T-helper 22 cell (primary cell): ENCODE results near the gene TBC1D16.

Experiments
- DNase-seq: peaks from one replicate; pipeline ENCODE4 v3.0.0-alpha.2; 2020; ENCODE audit warnings: low read depth

TBC1D16 gene

GRCh38 chr17:79888811-79889634 is 146.6 kb downstream of the TBC1D16 start:
- DNase-seq: no peak

DNA sequence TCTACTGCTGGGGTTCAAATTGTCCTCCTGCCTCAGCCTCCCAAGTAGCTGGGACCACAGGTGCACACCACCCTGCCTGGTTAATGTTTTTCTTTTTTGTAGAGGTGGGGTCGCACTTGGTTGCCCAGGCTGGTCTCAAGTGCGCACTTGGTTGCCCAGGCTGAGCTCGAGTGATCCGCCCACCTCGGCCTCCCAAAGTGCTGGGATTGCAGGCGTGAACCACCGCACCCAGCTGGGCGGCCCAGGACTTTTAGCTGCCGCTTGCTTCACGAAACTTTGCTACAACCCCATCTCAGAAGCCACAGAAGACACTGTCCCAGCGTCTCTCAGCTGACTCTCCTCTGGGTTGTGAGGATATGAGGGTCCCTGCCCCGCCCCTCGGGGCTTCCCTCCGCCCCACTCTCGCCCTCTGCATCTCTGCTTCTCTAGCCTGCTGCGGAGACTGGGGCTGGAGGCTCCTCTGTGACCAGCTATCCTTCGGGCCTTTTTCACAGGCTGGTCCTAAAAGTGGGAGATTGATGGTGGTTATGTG is 147.6 kb downstream of the TBC1D16 start:
- DNase-seq: no peak

DNA sequence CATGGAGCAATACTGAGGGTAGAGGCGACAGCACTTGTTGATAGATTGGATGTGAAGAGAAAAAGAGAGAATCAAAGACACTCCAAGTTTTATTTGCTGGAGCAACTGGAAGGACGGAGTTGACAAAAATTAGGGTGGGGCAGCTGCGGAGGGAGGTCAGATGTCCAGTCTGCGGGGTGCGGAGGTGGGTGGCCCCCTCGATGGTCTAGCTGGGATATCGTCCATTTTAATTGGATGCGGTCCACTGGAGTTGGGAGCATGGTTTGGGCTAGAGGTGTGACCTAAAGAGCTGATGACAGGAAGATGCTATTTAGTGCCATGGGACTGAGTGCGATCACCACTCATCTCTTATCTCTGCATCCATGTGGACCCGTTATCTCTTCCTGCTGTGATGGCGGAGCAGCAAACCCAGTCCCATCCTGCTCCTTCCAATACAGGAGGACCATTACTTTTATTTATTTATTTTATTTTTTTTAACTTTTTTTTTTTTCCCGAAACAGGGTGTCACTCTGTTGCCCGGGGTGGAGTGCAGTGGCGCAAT is 148.2 kb downstream of the TBC1D16 start:
- no peak for DNase-seq

GRCh38 chr17:79883202-79883601 is 152.5 kb downstream of the TBC1D16 start:
- no peak for DNase-seq
